Fibroblast of lung (primary cell): Measurements from ENCODE around the gene TIAM1. TPM values are rescaled to one million over a fixed set of nuclear protein-coding genes. Genes with fewer than 3 reads are reported as not detected.

ENCODE experiments used
- DNase-seq, 2 donors: peaks; one replicate each; pipeline versions ENCODE4 v3.0.0 to v3.0.0-alpha.2; 2010; ENCODE audit warnings: low read depth in 2 of 2
- H2AFZ ChIP-seq: 2 replicates; pipeline ENCODE4 v1.5.1; 2012; ENCODE audit warnings: low read length, control low read depth, inconsistent platforms
- H3K27ac ChIP-seq: 2 replicates; pipeline ENCODE4 v1.5.1; 2011; ENCODE audit warnings: low read length, control low read depth; ENCODE audit not compliant: insufficient read depth
- H3K27me3 ChIP-seq: 2 replicates; pipeline ENCODE4 v1.5.1; 2011; ENCODE audit warnings: mild to moderate bottlenecking, low read length; ENCODE audit not compliant: control insufficient read depth, insufficient read depth
- H3K36me3 ChIP-seq: 2 replicates; pipeline ENCODE4 v1.5.1; 2011; ENCODE audit warnings: low read length; ENCODE audit not compliant: control insufficient read depth, insufficient read depth
- H3K4me1 ChIP-seq: 2 replicates; pipeline ENCODE4 v1.5.1; 2011; ENCODE audit warnings: low read length; ENCODE audit not compliant: control insufficient read depth, insufficient read depth; ENCODE audit errors: extremely low read depth
- H3K4me2 ChIP-seq: 2 replicates; pipeline ENCODE4 v1.5.1; 2011; ENCODE audit warnings: low read length, control low read depth; ENCODE audit not compliant: insufficient read depth; ENCODE audit errors: extremely low read depth
- H3K4me3 ChIP-seq, 4 experiments: fragments of 200-600 bp in 1 of 4; sonication (generic) in 1 of 4; replicated peaks in 1 of 4; 2 replicates each; pipeline ENCODE4 v1.5.1; 2011 to 2016; ENCODE audit warnings: low read length in 4 of 4, low read depth in 3 of 4, mild to moderate bottlenecking in 3 of 4, control low read depth in 2 of 4, inconsistent platforms in 1 of 4, mixed read lengths in 1 of 4; ENCODE audit not compliant: insufficient read depth in 1 of 4; ENCODE audit errors: control extremely low read depth in 1 of 4
- H3K79me2 ChIP-seq: 2 replicates; pipeline ENCODE4 v1.5.1; 2012; ENCODE audit warnings: mild to moderate bottlenecking, low read length, inconsistent platforms; ENCODE audit not compliant: control insufficient read depth, insufficient read depth
- H3K9ac ChIP-seq: 2 replicates; pipeline ENCODE4 v1.5.1; 2011; ENCODE audit warnings: mild to moderate bottlenecking, low read length, control low read depth; ENCODE audit not compliant: insufficient read depth
- H3K9me3 ChIP-seq: 2 replicates; pipeline ENCODE4 v1.5.1; 2012; ENCODE audit warnings: low read depth, low read length; ENCODE audit not compliant: control insufficient read depth, insufficient read depth
- H4K20me1 ChIP-seq: 2 replicates; pipeline ENCODE4 v1.5.1; 2011; ENCODE audit warnings: low read length; ENCODE audit not compliant: control insufficient read depth, insufficient read depth; ENCODE audit errors: extremely low read depth
- CTCF ChIP-seq, 2 donors: IDR thresholded peaks in 1 of 2; conservative IDR thresholded peaks in 1 of 2; 1 replicate in 1 of 2; 2 replicates in 1 of 2; pipeline ENCODE4 v1.5.1; 2011 to 2012; ENCODE audit warnings: low read length in 2 of 2, control low read depth in 1 of 2, inconsistent platforms in 1 of 2, low read depth in 1 of 2, mild to moderate bottlenecking in 1 of 2
- EZH2 ChIP-seq: IDR thresholded peaks from 2 replicates; pipeline ENCODE4 v1.5.1; 2012; ENCODE audit warnings: low read length, control low read depth, mild to moderate bottlenecking; ENCODE audit errors: missing control alignments
- polyA plus RNA-seq, 2 donors: library from polyadenylated mRNA; depleted of rRNA in 1 of 2; stranded (reverse) in 1 of 2; unstranded in 1 of 2; fragments of >200 nt; gene quantifications; 2 replicates each; pipeline ENCODE4 v1.2.1, GENCODE V29; 2011 to 2012; ENCODE audit warnings: missing spikeins in 1 of 2
- total RNA-seq: library from RNA; depleted of rRNA; stranded (reverse); fragments of >200 nt; gene quantifications from 2 replicates; pipeline ENCODE4 v1.2.1, GENCODE V29; 2014

TIAM1 gene
- total and polyA plus RNA-seq, 2 donors (not counting 1 experiment from before 2014, with no cell fraction given): under 0.01 to 0.52 TPM

- H2AFZ ChIP-seq: no peak overlapping the region
- peak in 1 of 2 donors; percentile 26 for DNase-seq
- H4K20me1 ChIP-seq: no peaks in the 10 kb centered on the region
- H3K4me1 ChIP-seq: no peaks in the 10 kb centered on the region
- no peaks in the 10 kb centered on the region for H3K36me3 ChIP-seq
- H3K9me3 ChIP-seq: no peaks in the 10 kb centered on the region
- H3K79me2 ChIP-seq: no peaks in the 10 kb centered on the region
- no peak overlapping the region for H3K9ac ChIP-seq
- no peak overlapping the region for H3K4me2 ChIP-seq
- TF ChIP-seq EZH2 (no peak), CTCF (conservative IDR thresholded peaks at IDR 0.05 in 1 of 2, IDR thresholded peaks at IDR 0.05 in 1 of 2; ENCODE audit: low read depth in 1 of 2, low read length in 2 of 2) (no peak)
- H3K27ac ChIP-seq: no peak overlapping the region
- H3K4me3 ChIP-seq: no peak overlapping the region
- H3K27me3 ChIP-seq: no peaks in the 10 kb centered on the region
Measured at GRCh38 chr21:31078796-31079195, 265.3 kb downstream of the TIAM1 start.

GRCh38 chr21:31078216-31078615 is 265.8 kb downstream of the TIAM1 start:
- Histone ChIP-seq H3K4me1 (no peaks in the 10 kb centered on the region), H3K79me2 (no peaks in the 10 kb centered on the region), H3K4me3 (no peak overlapping the region), H3K9me3 (no peaks in the 10 kb centered on the region), H2AFZ (no peak overlapping the region), H3K4me2 (no peak overlapping the region), H3K36me3 (no peaks in the 10 kb centered on the region), H3K27me3 (no peaks in the 10 kb centered on the region), H4K20me1 (no peaks in the 10 kb centered on the region), H3K27ac (no peak overlapping the region), H3K9ac (no peak overlapping the region)
- DNase-seq: no peak
- TF ChIP-seq CTCF (conservative IDR thresholded peaks at IDR 0.05 in 1 of 2, IDR thresholded peaks at IDR 0.05 in 1 of 2; ENCODE audit: low read depth in 1 of 2, low read length in 2 of 2): no peak
- no peak for TF ChIP-seq EZH2

GRCh38 chr21:31075848-31076247 is 268.2 kb downstream of the TIAM1 start:
- Histone ChIP-seq H2AFZ (no peak overlapping the region), H3K36me3 (no peaks in the 10 kb centered on the region), H3K4me3 (no peak overlapping the region), H3K4me2 (no peak overlapping the region), H3K4me1 (no peaks in the 10 kb centered on the region), H4K20me1 (no peaks in the 10 kb centered on the region), H3K9ac (no peak overlapping the region), H3K27me3 (no peaks in the 10 kb centered on the region), H3K27ac (no peak overlapping the region), H3K79me2 (no peaks in the 10 kb centered on the region), H3K9me3 (no peaks in the 10 kb centered on the region)
- DNase-seq: no peak
- TF ChIP-seq EZH2: no peak
- no peak for TF ChIP-seq CTCF (conservative IDR thresholded peaks at IDR 0.05 in 1 of 2, IDR thresholded peaks at IDR 0.05 in 1 of 2; ENCODE audit: low read depth in 1 of 2, low read length in 2 of 2)
